Measurements from ENCODE around the gene GLDC.

The GLDC gene

GRCh38 chr9:6620353-6620752, 25.2 kb downstream of the GLDC start:
- Histone ChIP-seq H3K36me3 (ENCODE audit: insufficient read depth, low read length) (no peaks in the 10 kb centered on the region), H3K4me3 (no peak overlapping the region), H3K27ac (no peak overlapping the region), H3K9me3 (ENCODE audit: low read depth, low read length) (no peaks in the 10 kb centered on the region), H3K9ac (ENCODE audit: insufficient read length) (no peak overlapping the region)
- TF ChIP-seq FOXP2 (optimal IDR thresholded peaks at IDR 0.05; ENCODE audit: control extremely low read depth, extremely low read length, insufficient read depth) (no peak), POLR2AphosphoS5 (IDR thresholded peaks at IDR 0.05; ENCODE audit: borderline replicate concordance, low read depth, low read length) (no peak), EZH2 (IDR thresholded peaks at IDR 0.05) (no peak)
- DNase-seq (ENCODE audit: low read depth, low spot score): no peak

- no peak overlapping the region for H3K27ac ChIP-seq
- H3K9me3 ChIP-seq (ENCODE audit: low read depth, low read length): no peaks in the 10 kb centered on the region
- no peak overlapping the region for H3K9ac ChIP-seq (ENCODE audit: insufficient read length)
- DNase-seq (ENCODE audit: low read depth, low spot score): no peak
- TF ChIP-seq EZH2 (IDR thresholded peaks at IDR 0.05) (no peak), FOXP2 (optimal IDR thresholded peaks at IDR 0.05; ENCODE audit: control extremely low read depth, extremely low read length, insufficient read depth) (no peak), POLR2AphosphoS5 (IDR thresholded peaks at IDR 0.05; ENCODE audit: borderline replicate concordance, low read depth, low read length) (no peak)
- H3K4me3 ChIP-seq: no peak overlapping the region
- no peaks in the 10 kb centered on the region for H3K36me3 ChIP-seq (ENCODE audit: insufficient read depth, low read length)
Observed at GRCh38 chr9:6619909-6620308, 25.6 kb downstream of the GLDC start.

GRCh38 chr9:6616951-6617602, 28.5 kb downstream of the GLDC start:
- no peak overlapping the region for H3K27ac ChIP-seq
- no peaks in the 10 kb centered on the region for H3K9me3 ChIP-seq (ENCODE audit: low read depth, low read length)
- TF ChIP-seq FOXP2 (optimal IDR thresholded peaks at IDR 0.05; ENCODE audit: control extremely low read depth, extremely low read length, insufficient read depth) (no peak), POLR2AphosphoS5 (IDR thresholded peaks at IDR 0.05; ENCODE audit: borderline replicate concordance, low read depth, low read length) (no peak), EZH2 (IDR thresholded peaks at IDR 0.05) (no peak)
- H3K9ac ChIP-seq (ENCODE audit: insufficient read length): no peak overlapping the region
- H3K4me3 ChIP-seq: no peak overlapping the region
- DNase-seq (ENCODE audit: low read depth, low spot score): no peak
- H3K36me3 ChIP-seq (ENCODE audit: insufficient read depth, low read length): no peaks in the 10 kb centered on the region

GRCh38 chr9:6614489-6614888, 31.0 kb downstream of the GLDC start:
- Histone ChIP-seq H3K9me3 (ENCODE audit: low read depth, low read length) (no peaks in the 10 kb centered on the region), H3K4me3 (no peak overlapping the region), H3K27ac (no peak overlapping the region), H3K36me3 (ENCODE audit: insufficient read depth, low read length) (no peaks in the 10 kb centered on the region), H3K9ac (ENCODE audit: insufficient read length) (no peak overlapping the region)
- no peak for DNase-seq (ENCODE audit: low read depth, low spot score)
- TF ChIP-seq FOXP2 (optimal IDR thresholded peaks at IDR 0.05; ENCODE audit: control extremely low read depth, extremely low read length, insufficient read depth) (no peak), EZH2 (IDR thresholded peaks at IDR 0.05) (no peak), POLR2AphosphoS5 (IDR thresholded peaks at IDR 0.05; ENCODE audit: borderline replicate concordance, low read depth, low read length) (no peak)

GRCh38 chr9:6611865-6612264, 33.7 kb downstream of the GLDC start:
- Histone ChIP-seq H3K36me3 (ENCODE audit: insufficient read depth, low read length) (no peaks in the 10 kb centered on the region), H3K27ac (no peak overlapping the region), H3K4me3 (no peak overlapping the region), H3K9me3 (ENCODE audit: low read depth, low read length) (no peaks in the 10 kb centered on the region), H3K9ac (ENCODE audit: insufficient read length) (no peak overlapping the region)
- TF ChIP-seq POLR2AphosphoS5 (IDR thresholded peaks at IDR 0.05; ENCODE audit: borderline replicate concordance, low read depth, low read length): no peak
- TF ChIP-seq EZH2 (IDR thresholded peaks at IDR 0.05): no peak
- TF ChIP-seq FOXP2 (optimal IDR thresholded peaks at IDR 0.05; ENCODE audit: control extremely low read depth, extremely low read length, insufficient read depth): no peak
- no peak for DNase-seq (ENCODE audit: low read depth, low spot score)

- TF ChIP-seq EZH2 (IDR thresholded peaks at IDR 0.05) (no peak), FOXP2 (optimal IDR thresholded peaks at IDR 0.05; ENCODE audit: control extremely low read depth, extremely low read length, insufficient read depth) (no peak), POLR2AphosphoS5 (IDR thresholded peaks at IDR 0.05; ENCODE audit: borderline replicate concordance, low read depth, low read length) (no peak)
- Histone ChIP-seq H3K4me3 (no peak overlapping the region), H3K27ac (no peak overlapping the region), H3K9me3 (ENCODE audit: low read depth, low read length) (no peaks in the 10 kb centered on the region), H3K9ac (ENCODE audit: insufficient read length) (no peak overlapping the region), H3K36me3 (ENCODE audit: insufficient read depth, low read length) (no peaks in the 10 kb centered on the region)
- no peak for DNase-seq (ENCODE audit: low read depth, low spot score)
Observed at GRCh38 chr9:6610073-6610472, 35.5 kb downstream of the GLDC start.

- H3K36me3 ChIP-seq (ENCODE audit: insufficient read depth, low read length): no peaks in the 10 kb centered on the region
- H3K27ac ChIP-seq: no peak overlapping the region
- no peak for DNase-seq (ENCODE audit: low read depth, low spot score)
- no peak for TF ChIP-seq EZH2 (IDR thresholded peaks at IDR 0.05)
- no peak for TF ChIP-seq FOXP2 (optimal IDR thresholded peaks at IDR 0.05; ENCODE audit: control extremely low read depth, extremely low read length, insufficient read depth)
- no peak for TF ChIP-seq POLR2AphosphoS5 (IDR thresholded peaks at IDR 0.05; ENCODE audit: borderline replicate concordance, low read depth, low read length)
- H3K4me3 ChIP-seq: no peak overlapping the region
- no peak overlapping the region for H3K9ac ChIP-seq (ENCODE audit: insufficient read length)
- H3K9me3 ChIP-seq (ENCODE audit: low read depth, low read length): no peaks in the 10 kb centered on the region
Observed at GRCh38 chr9:6609497-6610016, 36.0 kb downstream of the GLDC start.

GRCh38 chr9:6605202-6605601, 40.3 kb downstream of the GLDC start:
- Histone ChIP-seq H3K4me3 (no peak overlapping the region), H3K9ac (ENCODE audit: insufficient read length) (no peak overlapping the region), H3K9me3 (ENCODE audit: low read depth, low read length) (no peaks in the 10 kb centered on the region), H3K36me3 (ENCODE audit: insufficient read depth, low read length) (no peaks in the 10 kb centered on the region), H3K27ac (no peak overlapping the region)
- DNase-seq (ENCODE audit: low read depth, low spot score): no peak
- no peak for TF ChIP-seq POLR2AphosphoS5 (IDR thresholded peaks at IDR 0.05; ENCODE audit: borderline replicate concordance, low read depth, low read length)
- no peak for TF ChIP-seq EZH2 (IDR thresholded peaks at IDR 0.05)
- no peak for TF ChIP-seq FOXP2 (optimal IDR thresholded peaks at IDR 0.05; ENCODE audit: control extremely low read depth, extremely low read length, insufficient read depth)

- Histone ChIP-seq H3K9me3 (ENCODE audit: low read depth, low read length) (no peaks in the 10 kb centered on the region), H3K9ac (ENCODE audit: insufficient read length) (no peak overlapping the region), H3K27ac (no peak overlapping the region), H3K36me3 (ENCODE audit: insufficient read depth, low read length) (no peaks in the 10 kb centered on the region), H3K4me3 (no peak overlapping the region)
- TF ChIP-seq EZH2 (IDR thresholded peaks at IDR 0.05) (no peak), POLR2AphosphoS5 (IDR thresholded peaks at IDR 0.05; ENCODE audit: borderline replicate concordance, low read depth, low read length) (no peak), FOXP2 (optimal IDR thresholded peaks at IDR 0.05; ENCODE audit: control extremely low read depth, extremely low read length, insufficient read depth) (no peak)
- no peak for DNase-seq (ENCODE audit: low read depth, low spot score)
Observed at GRCh38 chr9:6600426-6600825, 45.1 kb downstream of the GLDC start.
